Measurements from ENCODE around the gene RPS2.

Gene RPS2

GRCh38 chr16:1912215-1912543 is 52.4 kb downstream of the RPS2 start:
- Histone ChIP-seq H3K36me3 (ENCODE audit: control insufficient read depth, insufficient read depth, low read length) (no peaks in the 10 kb centered on the region), H3K4me3 (ENCODE audit: low read depth, low read length) (no peak overlapping the region), H3K9ac (no peak overlapping the region), H3K79me2 (no peaks in the 10 kb centered on the region), H3K27me3 (ENCODE audit: control insufficient read depth, insufficient read depth, low read length) (peaks cover 1% of the 10 kb centered on the region), H2AFZ (no peak overlapping the region), H3K27ac (no peak overlapping the region), H3K4me2 (ENCODE audit: low read length) (no peak overlapping the region), H3K9me3 (ENCODE audit: control insufficient read depth, low read length) (no peaks in the 10 kb centered on the region), H3K4me1 (no peaks in the 10 kb centered on the region)
- no peak for TF ChIP-seq CTCF (IDR thresholded peaks at IDR 0.05)
